GM20000 (cell line): ENCODE data around the gene FERMT3.

Experiments
- DNase-seq: peaks from one replicate; pipeline ENCODE4 v3.0.0; 2012; ENCODE audit warnings: low spot score
- TF ChIP-seq, protein P1 (sequence below): IDR thresholded peaks from 2 replicates; pipeline ENCODE4 v1.5.1; 2012; ENCODE audit warnings: mild to moderate bottlenecking, control low read depth; ENCODE audit errors: extremely low read depth, missing control alignments

The FERMT3 gene

DNA sequence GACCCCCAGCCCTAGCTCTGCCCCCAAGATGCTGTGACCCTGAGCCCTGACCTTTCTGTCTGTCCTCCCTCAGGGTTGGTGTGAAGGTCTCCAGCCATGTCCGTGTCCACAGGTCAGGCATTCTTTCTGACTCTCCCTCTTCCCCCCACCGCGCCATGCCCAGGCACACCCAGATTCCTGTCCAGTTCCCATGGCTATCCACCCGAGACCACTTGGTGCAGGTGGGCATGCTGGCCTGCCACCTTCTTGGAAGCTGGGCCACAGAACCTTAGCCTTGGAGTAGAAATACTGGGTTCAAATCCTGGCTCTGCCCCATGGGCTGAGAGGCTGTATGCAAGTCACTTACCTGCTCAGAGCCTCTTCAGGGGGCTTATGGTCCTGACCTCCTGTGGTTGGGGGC lies 42.5 kb downstream of the FERMT3 start:
- TF ChIP-seq, protein P1, sequence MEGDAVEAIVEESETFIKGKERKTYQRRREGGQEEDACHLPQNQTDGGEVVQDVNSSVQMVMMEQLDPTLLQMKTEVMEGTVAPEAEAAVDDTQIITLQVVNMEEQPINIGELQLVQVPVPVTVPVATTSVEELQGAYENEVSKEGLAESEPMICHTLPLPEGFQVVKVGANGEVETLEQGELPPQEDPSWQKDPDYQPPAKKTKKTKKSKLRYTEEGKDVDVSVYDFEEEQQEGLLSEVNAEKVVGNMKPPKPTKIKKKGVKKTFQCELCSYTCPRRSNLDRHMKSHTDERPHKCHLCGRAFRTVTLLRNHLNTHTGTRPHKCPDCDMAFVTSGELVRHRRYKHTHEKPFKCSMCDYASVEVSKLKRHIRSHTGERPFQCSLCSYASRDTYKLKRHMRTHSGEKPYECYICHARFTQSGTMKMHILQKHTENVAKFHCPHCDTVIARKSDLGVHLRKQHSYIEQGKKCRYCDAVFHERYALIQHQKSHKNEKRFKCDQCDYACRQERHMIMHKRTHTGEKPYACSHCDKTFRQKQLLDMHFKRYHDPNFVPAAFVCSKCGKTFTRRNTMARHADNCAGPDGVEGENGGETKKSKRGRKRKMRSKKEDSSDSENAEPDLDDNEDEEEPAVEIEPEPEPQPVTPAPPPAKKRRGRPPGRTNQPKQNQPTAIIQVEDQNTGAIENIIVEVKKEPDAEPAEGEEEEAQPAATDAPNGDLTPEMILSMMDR = no peak

DNA sequence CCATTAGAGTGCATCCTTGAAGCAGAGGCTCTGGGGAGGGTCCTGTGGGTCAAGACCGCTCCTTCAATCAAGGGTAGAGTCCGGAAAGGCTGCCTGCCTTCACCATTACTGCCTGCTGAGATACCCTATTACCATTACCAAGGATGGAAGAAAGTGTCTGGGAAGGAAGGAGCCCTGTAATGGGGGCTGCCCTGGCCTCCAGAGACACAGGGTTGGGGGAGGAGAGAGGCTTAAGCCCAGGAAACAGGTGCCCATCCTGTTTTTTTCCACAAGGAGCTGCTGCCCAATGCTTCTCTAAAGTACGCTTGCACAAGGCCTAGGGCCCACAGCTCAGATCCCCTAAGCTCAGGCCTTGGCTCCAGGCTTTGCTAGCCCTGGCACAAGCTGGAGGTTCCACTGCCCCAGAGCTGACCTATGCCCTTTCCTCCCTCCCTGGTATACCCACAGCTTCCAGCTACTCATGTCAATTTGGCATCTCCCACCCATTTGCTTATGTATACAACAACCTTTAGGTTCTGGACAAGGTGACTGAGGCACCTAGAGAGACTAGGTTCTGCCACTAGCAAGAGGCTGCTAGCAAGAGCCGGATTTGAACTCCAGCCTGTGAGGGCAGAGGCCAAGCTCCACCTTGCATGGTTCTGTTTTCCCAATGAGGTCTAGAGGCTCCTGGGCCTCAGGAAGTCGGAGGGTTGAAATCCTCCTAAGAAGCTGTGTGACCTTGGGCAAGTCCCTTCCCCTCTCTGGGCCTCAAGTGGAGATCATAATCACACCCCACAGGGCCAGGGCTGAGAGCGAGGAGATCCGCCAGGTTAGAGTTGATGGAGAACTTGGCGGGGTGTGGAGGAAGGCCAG lies 43.3 kb downstream of the FERMT3 start:
- no peak for DNase-seq
- TF ChIP-seq, protein P1 = no peak

More for the DNA sequence above, 42.5 kb downstream of the FERMT3 start:
- no peak for DNase-seq

GRCh38 chr11:64250415-64251015 lies 44.0 kb downstream of the FERMT3 start:
- TF ChIP-seq, protein P1 = no peak
- DNase-seq = no peak

DNA sequence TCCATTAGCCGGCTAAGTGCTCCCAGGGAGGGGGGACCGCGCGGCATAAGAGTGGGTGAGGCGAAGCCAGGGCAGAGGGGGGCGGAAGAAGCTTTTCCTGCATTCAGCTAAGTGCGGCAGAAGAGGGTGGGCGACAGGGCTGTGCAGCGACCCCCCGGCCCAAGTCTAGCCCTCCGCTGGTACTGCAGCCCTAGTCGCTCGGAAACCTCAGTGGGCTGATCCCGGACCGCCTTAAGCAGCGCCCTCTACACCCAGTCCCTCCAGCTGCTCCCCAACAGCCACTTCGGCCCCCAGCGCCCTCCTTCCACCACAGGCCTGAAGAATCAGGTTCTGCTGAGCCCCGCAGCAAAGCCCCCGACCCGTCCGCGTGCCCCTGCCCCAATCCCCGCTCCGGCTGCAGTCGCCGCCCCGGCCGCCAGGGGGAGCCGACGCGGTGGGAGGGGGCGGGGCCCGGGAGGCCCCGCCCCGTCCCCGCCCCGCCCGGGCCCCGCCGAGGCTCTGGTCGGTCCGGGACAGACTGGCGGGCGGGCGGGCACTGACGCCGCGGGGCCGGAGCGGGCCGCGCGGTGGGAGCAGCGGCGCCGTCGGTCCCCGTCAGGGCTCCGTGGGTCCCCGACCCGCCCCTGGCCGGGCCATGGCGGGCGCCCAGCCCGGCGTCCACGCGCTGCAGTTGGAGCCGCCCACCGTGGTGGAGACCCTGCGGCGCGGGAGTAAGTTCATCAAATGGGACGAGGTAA lies 44.7 kb downstream of the FERMT3 start, which contains the start of gene PLCB3:
PLCB3 (plus strand) TSS at position 515 of the 737 bp plus-strand sequence; CDS start at position 635, 120 bp downstream.
- peak; percentile 97 for DNase-seq
- TF ChIP-seq, protein P1 = peak; percentile 75

- DNase-seq = no peak
- TF ChIP-seq, protein P1 = no peak
These were observed 45.2 kb downstream of the FERMT3 start for GRCh38 chr11:64251753-64252002.

- peak; percentile 69 for DNase-seq
- TF ChIP-seq, protein P1 = peak; percentile 41
These were observed 45.7 kb downstream of the FERMT3 start for GRCh38 chr11:64252003-64252872.
